GM21515 (cell line): Measurements from ENCODE around the gene ADAMTS2.

Experiments
- ATAC-seq: cut with Tn5 transposase; IDR thresholded peaks from one replicate; pipeline ENCODE4 v1.9.1; 2021; ENCODE audit not compliant: unreplicated experiment

ADAMTS2 gene

DNA sequence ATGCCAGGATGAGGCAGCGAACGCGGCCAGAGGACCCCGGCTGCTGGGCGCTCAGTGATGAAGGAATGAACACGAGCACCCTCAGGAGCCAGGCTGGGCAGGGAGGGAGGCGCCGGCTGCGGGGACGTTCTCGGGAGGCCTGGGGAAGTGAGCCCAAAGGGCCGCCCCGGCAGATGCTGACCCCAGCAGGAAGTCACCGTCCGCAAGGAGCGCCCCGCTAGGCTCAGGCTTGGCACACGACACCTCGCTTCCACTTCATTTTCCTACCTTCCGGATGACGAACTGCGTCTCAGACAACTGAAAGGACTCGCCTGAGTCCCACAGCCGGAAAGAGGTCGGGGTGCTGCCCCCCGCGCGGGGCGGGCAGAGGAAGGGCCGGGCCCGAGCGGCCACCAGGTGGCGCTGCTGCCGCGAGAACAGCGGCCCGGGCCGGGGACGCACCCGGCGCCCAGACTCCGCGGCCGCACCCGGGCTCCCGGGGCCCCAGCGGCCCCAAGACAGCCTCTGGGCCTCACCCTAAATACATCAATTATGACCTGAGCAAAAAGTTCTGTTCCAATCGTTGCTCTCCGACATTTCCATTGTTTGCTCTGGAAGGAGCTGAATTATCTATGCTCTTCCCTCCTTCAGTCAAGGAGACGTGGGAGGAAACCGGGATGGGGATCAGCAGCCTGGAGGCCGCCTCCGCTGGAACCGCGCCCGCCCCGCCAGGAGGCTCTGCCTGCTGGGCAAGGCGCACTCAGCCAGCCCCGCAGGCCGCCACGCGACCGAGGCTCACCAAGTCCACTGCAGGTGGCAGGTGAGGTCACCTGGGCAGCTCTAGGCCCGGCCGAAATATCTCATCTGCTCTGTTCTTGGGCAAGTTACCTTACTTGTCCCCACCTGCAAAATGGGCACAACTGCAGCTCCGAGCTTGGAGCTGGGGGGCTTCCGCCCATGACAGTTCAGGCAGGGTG lies 178.1 kb downstream of the ADAMTS2 start:
- ATAC-seq: no peak

DNA sequence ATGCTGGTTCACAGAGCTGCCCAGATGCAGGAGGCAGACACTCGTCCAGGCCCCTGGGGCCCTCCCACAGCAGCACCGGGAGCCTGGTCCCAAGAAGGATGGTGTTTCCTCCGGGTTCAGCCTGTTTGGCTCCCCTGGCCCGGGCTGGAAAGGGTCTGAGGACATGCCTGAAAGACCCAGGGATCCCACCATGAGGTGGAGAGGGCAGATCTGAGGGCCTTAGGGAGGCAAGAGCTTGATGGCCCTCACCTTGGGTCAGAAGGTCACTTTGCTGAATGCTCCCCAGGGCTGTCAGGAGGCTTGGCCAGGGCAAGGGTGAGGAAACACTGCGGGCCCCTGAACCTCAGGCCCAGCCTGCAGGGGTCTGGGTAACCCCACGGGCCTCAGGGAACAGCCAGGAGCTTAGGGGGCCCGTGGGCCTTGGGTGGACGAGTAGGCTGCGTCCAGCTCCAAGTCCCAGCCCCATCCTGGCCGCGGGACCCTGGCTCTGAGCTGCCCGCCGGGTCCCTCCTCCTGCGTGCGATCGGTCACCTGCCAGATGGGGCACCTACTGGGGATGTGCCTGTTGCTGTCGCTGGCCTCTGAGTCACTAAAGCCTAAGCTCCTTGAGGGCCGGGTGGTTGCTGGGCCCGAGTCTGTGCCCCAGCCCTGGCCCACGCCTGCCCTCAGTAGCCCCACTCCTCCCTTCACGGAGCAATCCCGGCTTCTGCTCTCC lies 178.9 kb downstream of the ADAMTS2 start:
- ATAC-seq: no peak

DNA sequence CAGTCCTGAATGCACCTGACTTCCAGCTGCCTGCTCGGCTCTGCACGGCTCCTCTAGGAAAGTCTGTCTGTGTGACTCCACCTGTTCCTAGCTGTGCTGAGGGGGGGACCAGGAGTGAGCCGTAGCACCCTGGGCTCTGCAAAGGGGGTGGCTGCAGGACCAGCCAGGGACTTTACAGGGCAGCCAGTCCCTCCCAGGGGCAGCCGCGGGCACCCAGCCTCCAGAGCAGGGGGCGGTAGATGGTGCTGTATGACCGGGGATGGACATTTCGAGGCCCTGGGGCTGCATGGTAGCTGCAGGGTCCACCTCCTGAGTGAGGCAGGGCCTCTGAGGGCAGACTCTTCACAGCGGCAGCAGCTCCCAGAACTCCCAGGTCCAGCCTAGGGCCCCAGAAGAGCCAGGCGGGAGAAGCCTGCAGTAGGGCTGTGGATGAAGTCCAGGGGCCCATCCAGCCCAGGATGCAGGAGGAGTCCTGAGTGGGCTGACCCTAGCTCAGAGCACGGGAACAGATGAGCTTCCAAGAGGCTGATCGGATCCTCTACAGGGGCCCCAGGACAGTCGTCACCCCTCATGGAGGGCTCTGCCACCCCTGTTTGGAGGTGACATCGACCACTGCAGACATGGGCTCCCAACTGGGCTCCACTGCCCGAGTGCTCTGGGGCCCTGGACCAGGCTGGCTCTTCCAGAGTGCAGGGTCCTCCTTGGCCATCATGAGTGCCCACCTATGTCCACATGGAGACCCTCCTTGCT lies 179.7 kb downstream of the ADAMTS2 start:
- no peak for ATAC-seq

DNA sequence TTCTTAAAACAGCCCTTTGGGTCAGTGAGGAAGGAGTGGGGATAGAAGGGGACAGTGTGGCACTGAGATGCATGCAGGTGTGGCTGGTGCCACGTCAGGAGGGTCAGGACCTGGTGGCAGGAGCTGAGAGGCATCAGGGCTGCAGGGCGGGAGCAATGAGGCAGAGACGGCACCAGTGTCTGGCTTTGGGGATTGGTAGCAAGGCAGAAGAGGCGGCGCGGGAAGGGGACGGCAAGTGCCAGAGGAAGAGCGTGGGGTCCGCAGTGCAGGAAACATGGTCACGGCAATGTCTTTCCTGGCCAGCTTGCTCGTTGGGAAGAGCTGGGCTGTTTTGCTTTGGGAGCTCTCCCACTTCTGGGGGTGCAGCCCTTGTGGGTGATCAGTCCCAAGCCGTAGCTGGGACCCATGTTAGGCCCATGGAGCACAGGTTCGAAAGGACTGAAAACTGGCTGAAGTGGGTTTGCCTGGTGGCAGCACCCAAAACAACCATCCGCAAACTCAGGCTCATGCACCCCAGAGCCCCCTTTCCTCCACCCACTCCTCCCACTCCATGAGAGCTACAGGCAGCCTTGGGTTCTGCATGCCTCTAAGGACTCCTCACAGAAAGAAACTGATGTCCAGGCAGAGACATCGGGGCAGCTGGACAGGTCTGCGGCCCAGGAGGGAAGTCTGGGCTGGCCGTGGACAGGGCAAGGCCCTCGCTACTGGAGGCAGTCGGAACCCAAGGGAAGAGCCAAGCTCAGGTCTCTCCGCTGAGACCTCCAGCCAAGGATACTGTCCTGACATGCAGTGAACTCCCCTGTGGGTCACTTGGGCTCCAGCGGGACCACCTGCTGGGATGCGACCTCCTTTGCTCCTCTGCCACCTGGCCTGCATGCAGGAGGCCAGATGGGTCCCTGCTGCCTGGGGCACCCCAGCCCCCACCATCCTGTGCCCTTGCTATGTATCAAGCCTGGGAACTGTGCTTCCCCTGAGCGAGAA lies 180.6 kb downstream of the ADAMTS2 start:
- ATAC-seq: no peak

DNA sequence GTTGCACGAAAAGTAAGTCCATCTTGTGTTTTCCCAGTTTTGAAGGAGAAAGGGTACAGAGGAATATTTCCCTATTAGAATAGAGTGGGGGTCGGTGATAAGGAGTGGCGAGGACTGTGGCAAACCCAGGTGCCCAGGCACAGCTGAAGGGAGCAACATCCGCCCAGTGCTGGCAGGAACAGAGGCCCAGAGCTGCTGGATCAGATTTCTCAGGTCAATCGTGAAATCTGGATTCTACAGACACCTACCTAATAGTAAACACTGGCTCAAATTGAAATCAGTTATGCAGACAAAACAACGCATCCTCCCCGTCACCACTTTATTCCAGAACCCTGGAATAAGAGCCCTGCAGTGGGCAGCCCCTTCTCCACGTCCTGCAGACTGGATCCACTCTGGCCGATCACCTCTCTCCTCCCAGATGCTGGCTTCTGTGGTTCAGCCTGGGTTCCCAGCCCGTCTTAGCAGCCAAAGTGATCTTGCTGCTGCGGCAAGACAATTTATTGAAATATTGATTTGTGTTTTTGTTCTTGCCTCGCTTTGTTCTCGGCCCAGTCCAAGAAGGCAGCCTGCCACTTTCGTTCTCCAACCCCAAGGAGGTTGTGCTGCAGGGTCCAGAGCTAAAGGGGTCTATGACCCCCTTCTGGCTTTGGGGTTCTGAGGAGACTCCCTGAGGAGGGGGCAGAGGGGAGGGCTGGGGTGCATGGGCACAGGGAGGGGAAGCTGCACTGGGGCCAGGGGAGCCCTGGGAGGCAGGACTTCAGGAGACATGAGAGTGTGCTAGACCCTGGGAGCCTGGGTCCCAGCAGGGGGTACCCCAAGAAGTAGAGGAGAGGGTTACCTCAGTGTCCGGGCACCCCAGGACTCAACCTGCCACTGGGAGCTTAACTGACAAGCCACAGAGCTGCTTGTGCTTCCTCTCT lies 181.8 kb downstream of the ADAMTS2 start:
- no peak for ATAC-seq

DNA sequence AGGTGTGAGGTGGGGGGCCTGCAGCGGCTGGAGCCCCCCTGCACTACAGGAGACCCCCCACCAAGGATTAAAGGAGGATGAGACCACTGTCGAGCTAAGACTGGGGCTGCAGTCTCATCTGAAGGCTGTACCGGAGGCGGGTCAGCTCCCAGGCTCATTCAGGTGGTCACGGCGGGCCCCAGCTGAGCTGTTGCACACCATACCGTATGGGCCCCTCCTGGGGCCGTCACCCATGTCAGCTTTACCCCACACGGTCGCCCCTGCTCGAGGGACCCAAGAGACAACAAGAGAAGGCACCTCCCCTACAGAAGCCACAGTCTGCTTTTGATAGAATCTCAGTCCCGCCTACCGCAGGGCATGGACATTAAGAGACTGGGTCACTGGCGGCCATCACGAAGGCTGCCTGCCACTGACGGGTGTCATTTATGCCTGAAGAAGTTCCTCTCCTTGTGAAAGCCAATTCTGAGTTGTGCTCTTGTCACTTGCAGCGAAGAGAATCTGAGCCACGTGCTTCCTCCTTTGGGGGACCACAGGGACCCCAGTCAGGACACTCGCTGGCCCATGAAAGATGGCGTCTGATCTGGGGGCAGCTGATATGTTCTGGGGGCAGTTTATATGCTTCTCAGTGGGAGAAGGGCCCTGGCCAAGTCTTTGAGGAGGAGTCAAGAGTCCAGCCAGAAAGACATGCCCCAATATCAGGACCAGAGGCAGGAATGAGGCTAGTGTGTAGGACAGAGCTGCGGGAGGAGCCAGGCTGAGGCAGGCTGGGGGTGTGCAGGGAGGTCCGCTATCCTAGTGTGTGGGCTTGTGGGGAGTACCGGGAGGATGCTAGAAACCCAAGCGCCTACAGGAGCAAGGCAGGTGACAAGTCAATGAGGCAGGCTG lies 182.7 kb downstream of the ADAMTS2 start:
- no peak for ATAC-seq

DNA sequence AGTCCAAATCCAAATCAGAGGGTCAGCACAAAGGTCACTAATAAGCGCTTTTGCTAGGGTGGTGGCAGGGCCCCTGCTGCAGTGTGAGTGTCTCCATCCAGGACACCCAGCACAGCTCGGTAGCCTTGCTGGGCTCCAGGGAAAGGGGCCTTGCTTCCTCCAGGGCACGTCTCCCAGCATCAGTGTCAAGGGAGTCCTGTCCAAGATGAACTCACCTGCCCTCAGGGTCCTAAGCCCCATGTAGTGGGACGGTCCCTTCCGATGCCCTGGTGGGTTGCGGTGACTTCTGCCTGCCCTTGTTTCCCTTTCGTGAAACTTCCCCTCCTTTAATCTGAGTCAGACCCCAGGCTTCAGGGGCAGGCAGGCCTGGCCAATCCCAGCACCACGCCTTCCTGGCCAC lies 183.4 kb downstream of the ADAMTS2 start:
- ATAC-seq: no peak

DNA sequence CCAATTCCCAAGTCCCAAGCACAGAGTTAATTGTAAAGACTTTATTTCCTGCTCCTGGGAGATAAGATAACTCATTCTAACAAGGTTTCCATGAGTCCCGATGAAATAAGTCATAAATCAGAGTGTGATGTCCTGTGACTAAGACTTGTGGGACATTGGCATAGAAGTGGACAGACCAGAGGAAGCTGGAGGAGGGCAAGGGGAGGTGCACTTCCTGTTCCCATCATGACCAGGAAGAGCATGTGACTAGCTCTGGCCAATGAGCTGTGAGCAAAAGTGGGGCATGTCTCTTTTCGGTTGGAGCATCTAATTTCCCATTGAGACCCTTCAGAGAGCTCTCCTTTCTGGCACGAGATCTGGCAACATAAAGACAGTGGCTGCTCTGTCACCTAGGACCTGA lies 184.7 kb downstream of the ADAMTS2 start:
- ATAC-seq: no peak

DNA sequence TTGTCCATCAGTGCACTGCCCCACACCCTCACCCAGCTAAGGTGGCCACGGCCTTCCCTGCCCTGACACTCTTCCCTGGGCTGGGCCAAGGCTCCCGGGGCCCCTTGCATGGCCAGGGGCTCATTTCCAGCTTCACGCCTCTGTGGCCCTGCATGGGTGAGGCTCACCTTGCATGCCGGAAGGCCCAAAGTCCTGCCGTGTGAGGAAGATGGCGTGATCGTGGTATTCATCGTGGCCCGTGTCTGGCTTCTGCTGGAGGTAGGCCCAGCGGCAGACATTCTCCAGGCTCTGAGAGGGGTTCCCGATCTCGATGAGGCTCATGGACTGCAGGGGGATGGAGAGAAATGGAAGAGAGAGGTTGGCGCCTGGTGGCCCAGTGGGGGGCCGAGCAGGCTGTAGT lies 186.7 kb downstream of the ADAMTS2 start:
- no peak for ATAC-seq

DNA sequence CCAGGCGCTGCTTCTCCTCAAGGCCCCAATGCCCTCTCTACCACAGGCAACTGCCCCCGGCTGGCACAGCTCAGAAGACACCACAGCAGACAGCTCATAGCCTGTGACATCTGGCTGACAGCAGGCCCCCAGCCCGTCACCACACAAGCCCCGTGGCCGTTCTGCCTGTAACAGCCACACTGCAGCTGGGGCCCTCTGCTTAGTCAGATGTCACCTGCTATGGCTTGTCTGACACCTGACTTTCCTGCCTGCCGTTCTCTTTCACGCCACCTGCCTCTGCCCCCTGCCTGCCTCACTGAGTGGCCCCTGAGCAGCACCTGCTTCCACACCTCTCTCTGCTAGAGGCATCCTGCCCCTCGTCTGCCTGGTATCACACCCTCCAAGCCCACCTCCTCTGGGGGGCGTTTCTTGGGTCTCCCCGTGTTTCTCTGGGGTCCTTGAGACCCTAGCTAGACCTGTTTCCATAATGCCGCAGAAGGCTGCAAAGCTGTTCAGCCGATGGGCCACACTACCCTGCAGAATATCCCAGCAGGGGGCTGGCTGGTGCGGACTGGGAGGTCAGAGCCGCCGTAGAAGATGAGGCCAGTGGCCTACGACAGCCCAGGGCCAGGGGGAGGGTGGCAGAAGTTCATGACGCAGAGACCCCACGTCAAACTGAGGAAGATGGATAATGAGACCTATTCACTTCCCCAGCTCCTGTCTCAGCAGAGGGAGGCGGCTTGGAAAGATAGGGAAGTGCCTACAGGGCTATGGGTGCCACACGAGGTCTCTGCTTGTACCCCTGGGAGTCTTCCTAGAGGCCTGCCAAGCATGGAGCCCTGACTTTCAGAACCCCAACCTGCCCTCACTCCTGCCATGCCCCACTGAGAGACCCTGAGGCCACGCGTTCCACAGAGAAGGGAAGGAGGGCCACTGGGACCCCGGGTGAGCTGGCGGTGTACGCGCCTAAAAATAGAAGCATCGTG lies 190.0 kb downstream of the ADAMTS2 start:
- ATAC-seq: no peak

DNA sequence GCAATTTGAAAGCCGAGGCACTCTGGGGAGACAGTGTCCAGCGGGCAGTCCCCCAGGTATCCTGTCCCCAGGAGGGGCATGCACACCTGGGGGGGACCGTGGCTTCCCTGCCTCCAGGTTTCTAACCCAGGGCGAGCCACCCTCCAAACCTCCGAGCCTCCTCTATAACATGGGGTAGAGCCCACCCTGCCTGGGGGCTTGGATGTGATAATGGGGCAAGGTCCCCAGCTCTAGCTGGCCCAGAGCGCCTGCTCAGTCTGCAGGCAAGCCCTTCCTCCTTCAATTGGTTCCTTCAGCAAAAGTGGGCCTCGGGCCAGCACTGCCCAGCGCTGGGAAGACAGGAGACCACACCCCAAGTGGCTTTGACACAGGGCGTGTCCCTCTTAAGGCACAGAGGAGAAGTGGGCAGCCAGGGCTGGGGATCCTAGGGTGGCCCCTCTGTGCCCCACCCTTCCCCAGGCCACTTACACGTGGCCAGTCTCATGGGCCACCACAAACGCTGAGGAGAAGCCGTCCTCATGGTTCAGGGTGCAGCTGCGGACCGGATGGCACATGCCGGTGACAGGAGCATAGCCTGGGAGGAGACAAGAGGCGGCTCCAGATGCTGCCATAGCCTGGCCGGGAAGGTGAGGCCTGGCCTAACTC lies 190.8 kb downstream of the ADAMTS2 start:
- no peak for ATAC-seq

DNA sequence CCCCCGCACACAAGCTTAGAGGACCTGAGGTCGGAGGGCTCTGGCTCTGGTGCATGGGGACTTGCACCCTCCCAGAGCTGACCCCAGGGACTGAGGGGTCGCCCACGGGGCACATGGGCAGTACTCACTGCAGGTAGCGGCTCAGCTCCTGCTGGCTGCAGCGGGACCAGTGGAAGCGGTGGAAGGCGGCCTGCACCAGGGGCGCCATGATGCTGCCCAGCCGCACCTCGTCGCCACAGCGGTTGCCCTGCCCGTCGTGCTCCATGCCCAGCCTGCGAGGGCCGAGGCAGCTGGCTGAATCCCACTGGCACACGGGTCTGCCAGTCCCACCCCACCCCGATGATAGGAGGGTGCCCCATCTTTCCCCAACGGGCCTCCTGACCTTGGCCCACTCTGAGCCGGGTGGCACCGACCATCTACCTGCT lies 191.3 kb downstream of the ADAMTS2 start:
- ATAC-seq: no peak

DNA sequence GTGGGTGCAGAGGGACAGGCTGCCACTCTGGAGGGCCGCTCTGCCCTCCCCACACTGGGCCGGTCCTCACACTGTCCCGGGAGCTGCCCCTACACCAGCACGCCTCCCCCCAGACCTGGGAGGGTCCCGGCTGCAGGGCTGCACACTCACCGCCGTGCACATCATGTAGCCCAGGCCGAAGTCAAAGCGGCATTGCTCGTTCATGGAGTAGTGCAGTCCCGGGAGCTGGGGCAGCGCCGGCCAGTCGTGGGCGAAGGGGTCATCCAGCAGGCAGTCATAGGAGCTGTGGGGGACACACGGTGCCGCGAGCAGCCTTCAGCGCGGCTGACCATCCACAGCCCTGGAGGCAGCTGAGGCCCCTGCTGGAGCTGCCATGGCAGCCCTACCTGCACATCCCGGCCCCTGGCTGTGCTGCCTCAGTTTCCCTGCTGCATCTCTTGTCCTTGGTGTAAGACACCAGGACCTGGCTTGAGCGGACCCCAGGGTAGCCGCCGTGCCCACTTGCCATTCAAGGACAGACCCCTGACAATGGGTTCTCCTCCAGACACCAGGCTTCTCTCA lies 191.8 kb downstream of the ADAMTS2 start:
- no peak for ATAC-seq

DNA sequence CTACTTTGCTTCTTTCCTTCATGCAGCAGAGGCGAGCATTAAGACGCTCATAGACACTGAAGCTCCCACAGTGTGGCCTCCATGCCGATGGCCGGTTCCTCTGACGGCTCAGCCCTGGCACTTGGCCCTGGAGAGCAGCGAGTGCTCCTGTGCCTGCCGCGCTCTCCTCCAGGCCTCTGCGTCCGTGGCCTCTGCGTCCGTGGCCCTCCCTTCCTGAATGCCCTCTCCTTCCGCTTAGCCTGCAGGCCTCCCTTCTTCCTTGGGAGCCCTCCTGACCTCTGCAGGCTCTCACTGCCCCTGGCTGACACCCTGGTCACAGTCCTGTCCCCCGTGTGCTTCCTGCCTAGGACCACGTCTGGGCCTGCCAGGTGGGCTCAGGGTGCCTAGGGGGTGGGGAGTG lies 192.3 kb downstream of the ADAMTS2 start:
- no peak for ATAC-seq

DNA sequence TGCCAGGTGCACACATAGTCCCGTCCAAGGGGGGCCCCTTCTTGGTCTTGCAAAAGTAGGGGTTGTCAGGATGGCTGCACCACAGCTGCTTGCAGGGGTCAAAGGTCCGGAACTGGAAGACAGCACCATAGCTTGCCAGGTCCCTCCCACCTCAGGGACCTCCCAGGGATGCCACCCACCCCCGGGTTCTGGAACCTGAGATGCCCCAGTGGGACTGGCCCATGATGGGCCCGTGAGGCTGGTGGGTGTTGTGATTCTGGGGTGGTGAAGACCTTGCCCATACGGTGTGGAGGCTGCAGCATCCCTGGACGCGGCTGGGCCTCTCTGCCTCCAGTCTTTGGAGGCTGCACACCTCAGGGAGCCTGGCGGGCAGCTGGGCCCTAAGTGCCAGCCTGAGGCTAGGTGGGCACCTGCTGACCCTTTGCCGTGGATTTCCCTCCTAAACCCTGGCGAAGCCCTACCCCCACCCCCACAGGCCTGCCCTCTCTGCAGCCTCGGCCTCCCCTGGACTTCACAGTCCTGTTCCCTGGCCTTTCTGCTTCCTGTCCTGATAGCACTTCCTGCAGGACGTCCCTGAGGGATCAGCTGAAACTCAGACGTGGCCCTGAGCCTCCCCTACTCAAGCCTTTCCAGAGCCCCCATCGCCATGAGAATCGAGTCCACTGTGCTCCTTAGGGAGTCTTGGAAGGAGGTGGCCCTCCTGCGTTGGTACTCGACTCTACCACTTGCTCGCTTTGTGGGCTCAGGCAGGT lies 192.9 kb downstream of the ADAMTS2 start:
- no peak for ATAC-seq
